H1 (cell line): ENCODE data around the gene DTD1.

ENCODE experiments used
- CBX5 ChIP-seq: fragments of 300-800, 300-1000 bp; sonication (generic); IDR thresholded peaks from 2 replicates; pipeline ENCODE4 v1.7.1; 2016; ENCODE audit warnings: antibody characterized with exemption, low read length, low read depth
- CEBPB ChIP-seq: IDR thresholded peaks from 2 replicates; pipeline ENCODE4 v1.6.1; 2012; ENCODE audit warnings: low read depth, low read length
- EP300 ChIP-seq, 2 experiments: IDR thresholded peaks; 1 replicate in 1 of 2; 2 replicates in 1 of 2; pipeline ENCODE4 v1.6.1; 2011 to 2012; ENCODE audit warnings: low read depth in 2 of 2, low read length in 2 of 2, mild to moderate bottlenecking in 2 of 2, borderline replicate concordance in 1 of 2, inconsistent platforms in 1 of 2, moderate library complexity in 1 of 2
- KDM1A ChIP-seq: fragments of 200-600, 300-600 bp; sonication (generic); IDR thresholded peaks from 2 replicates; pipeline ENCODE4 v1.7.1; 2016; ENCODE audit warnings: mild to moderate bottlenecking, low read length, borderline replicate concordance
- NRF1 ChIP-seq: IDR thresholded peaks from 2 replicates; pipeline ENCODE4 v1.6.1; 2011; ENCODE audit warnings: mild to moderate bottlenecking, low read depth, low read length, improper control_type of control experiment
- POLR2A ChIP-seq, 2 experiments: IDR thresholded peaks; 1 replicate in 1 of 2; 2 replicates in 1 of 2; pipeline ENCODE4 v1.6.1; 2011; ENCODE audit warnings: low read depth in 2 of 2, low read length in 2 of 2, mild to moderate bottlenecking in 2 of 2; ENCODE audit errors: control extremely low read depth in 1 of 2
- POLR2AphosphoS5 ChIP-seq: IDR thresholded peaks from 2 replicates; pipeline ENCODE4 v1.6.1; 2011; ENCODE audit warnings: low read depth, low read length
- TAF1 ChIP-seq: IDR thresholded peaks from 2 replicates; pipeline ENCODE4 v1.6.1; 2011; ENCODE audit warnings: mild to moderate bottlenecking, low read depth, low read length
- TEAD4 ChIP-seq: IDR thresholded peaks from 2 replicates; pipeline ENCODE4 v1.6.1; 2012; ENCODE audit warnings: low read depth, low read length, inconsistent platforms, mixed read lengths
- TF ChIP-seq, protein P1 (sequence below): IDR thresholded peaks from 2 replicates; pipeline ENCODE4 v1.6.1; 2012; ENCODE audit warnings: inconsistent platforms
- TF ChIP-seq, protein P2 (sequence below), 3 experiments: IDR thresholded peaks; 1 replicate in 2 of 3; 2 replicates in 1 of 3; pipeline versions ENCODE4 v1.5.1 to v1.6.1; 2011; ENCODE audit warnings: low read length in 3 of 3, mild to moderate bottlenecking in 3 of 3, inconsistent platforms in 2 of 3, low read depth in 1 of 3, moderate library complexity in 1 of 3; ENCODE audit not compliant: insufficient read depth in 1 of 3; ENCODE audit errors: control extremely low read depth in 1 of 3

DNA sequence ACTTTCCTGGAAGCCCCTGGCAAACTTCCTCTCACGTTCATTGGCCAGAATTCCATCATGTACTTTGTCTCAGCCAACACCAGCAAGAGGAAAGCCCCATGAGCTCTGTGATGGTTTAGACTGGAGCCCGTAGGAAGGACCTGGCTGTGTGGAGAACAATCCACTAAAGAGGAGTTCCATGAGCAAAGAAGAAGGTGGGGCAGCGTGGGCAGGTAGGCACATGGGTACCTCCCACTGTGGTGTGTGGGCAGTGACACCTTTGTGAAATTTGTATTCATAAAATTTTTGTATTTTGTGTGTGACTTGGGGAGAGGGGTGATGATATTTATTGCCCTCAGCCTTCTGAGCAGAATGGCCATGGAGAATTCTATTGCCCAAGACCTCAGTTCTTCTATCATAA, 136.2 kb downstream of the DTD1 start:
- TF ChIP-seq, protein P1, sequence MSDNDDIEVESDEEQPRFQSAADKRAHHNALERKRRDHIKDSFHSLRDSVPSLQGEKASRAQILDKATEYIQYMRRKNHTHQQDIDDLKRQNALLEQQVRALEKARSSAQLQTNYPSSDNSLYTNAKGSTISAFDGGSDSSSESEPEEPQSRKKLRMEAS: no peak
- TF ChIP-seq TAF1: no peak
- TF ChIP-seq, protein P2, sequence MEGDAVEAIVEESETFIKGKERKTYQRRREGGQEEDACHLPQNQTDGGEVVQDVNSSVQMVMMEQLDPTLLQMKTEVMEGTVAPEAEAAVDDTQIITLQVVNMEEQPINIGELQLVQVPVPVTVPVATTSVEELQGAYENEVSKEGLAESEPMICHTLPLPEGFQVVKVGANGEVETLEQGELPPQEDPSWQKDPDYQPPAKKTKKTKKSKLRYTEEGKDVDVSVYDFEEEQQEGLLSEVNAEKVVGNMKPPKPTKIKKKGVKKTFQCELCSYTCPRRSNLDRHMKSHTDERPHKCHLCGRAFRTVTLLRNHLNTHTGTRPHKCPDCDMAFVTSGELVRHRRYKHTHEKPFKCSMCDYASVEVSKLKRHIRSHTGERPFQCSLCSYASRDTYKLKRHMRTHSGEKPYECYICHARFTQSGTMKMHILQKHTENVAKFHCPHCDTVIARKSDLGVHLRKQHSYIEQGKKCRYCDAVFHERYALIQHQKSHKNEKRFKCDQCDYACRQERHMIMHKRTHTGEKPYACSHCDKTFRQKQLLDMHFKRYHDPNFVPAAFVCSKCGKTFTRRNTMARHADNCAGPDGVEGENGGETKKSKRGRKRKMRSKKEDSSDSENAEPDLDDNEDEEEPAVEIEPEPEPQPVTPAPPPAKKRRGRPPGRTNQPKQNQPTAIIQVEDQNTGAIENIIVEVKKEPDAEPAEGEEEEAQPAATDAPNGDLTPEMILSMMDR (IDR thresholded peaks at IDR 0.05; ENCODE audit: control extremely low read depth in 1 of 3, insufficient read depth in 1 of 3, low read depth in 1 of 3, low read length in 3 of 3): no peak
- TF ChIP-seq KDM1A: no peak
- TF ChIP-seq POLR2A (IDR thresholded peaks at IDR 0.05; ENCODE audit: control extremely low read depth in 1 of 2, low read depth in 2 of 2, low read length in 2 of 2): no peak
- no peak for TF ChIP-seq TEAD4
- TF ChIP-seq EP300 (IDR thresholded peaks at IDR 0.05; ENCODE audit: borderline replicate concordance in 1 of 2, low read depth in 2 of 2, low read length in 2 of 2): no peak
- no peak for TF ChIP-seq POLR2AphosphoS5
- no peak for TF ChIP-seq CBX5
- no peak for TF ChIP-seq NRF1
- TF ChIP-seq CEBPB: no peak
